ENCODE data around the gene COMP. TPM values are rescaled to one million over a fixed set of nuclear protein-coding genes. Genes with fewer than 3 reads are reported as not detected.

Gene COMP
- total RNA-seq, 1 donor from 2014 or later: 5.0 TPM

- DNase-seq (ENCODE audit: low spot score in 2 of 2): no peak
- H3K27me3 ChIP-seq: no peaks in the 10 kb centered on the region
- H3K4me3 ChIP-seq: no peak overlapping the region
- no peaks in the 10 kb centered on the region for H3K9me3 ChIP-seq
- no peak overlapping the region for H3K27ac ChIP-seq
- no peak for TF ChIP-seq CTCF (IDR thresholded peaks at IDR 0.05)
- intact Hi-C loops (cut with DNase I): no loop called here
- H3K4me1 ChIP-seq: no peaks in the 10 kb centered on the region
- no peaks in the 10 kb centered on the region for H3K36me3 ChIP-seq
Observed at GRCh38 chr19:18743784-18744418, 47.2 kb downstream of the COMP start.

GRCh38 chr19:18742838-18743783 lies 48.0 kb downstream of the COMP start:
- no peaks in the 10 kb centered on the region for H3K4me1 ChIP-seq
- no peak overlapping the region for H3K27ac ChIP-seq
- no peak for DNase-seq (ENCODE audit: low spot score in 2 of 2)
- H3K9me3 ChIP-seq: no peaks in the 10 kb centered on the region
- H3K36me3 ChIP-seq: no peaks in the 10 kb centered on the region
- H3K27me3 ChIP-seq: no peaks in the 10 kb centered on the region
- TF ChIP-seq CTCF (IDR thresholded peaks at IDR 0.05): no peak
- intact Hi-C loops (cut with DNase I): no loop called here
- H3K4me3 ChIP-seq: no peak overlapping the region

DNA sequence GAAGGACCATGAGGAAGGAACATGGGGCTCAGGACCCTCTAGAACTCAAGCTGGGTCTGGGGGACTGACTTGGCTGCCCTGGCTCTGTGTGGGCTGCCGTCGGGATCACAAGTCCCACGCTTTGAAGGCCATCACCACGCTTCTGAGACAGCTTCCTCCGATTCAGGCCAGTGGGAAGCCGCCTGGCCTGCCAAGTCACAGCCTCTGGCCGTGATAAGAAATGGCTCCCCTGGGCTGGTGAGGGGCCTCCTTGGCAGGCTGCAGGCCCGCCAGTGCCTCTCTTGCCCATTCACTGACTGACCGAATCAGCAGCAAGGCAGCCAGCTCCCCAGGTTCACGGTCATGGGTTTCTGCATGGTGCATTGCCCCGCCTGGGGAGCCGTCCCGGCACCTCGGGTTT lies 48.8 kb downstream of the COMP start:
- Histone ChIP-seq H3K4me3 (no peak overlapping the region), H3K36me3 (no peaks in the 10 kb centered on the region), H3K9me3 (no peaks in the 10 kb centered on the region), H3K27ac (no peak overlapping the region), H3K27me3 (no peaks in the 10 kb centered on the region), H3K4me1 (no peaks in the 10 kb centered on the region)
- no peak for DNase-seq (ENCODE audit: low spot score in 2 of 2)
- intact Hi-C loops (cut with DNase I): no loop called here
- no peak for TF ChIP-seq CTCF (IDR thresholded peaks at IDR 0.05)

DNA sequence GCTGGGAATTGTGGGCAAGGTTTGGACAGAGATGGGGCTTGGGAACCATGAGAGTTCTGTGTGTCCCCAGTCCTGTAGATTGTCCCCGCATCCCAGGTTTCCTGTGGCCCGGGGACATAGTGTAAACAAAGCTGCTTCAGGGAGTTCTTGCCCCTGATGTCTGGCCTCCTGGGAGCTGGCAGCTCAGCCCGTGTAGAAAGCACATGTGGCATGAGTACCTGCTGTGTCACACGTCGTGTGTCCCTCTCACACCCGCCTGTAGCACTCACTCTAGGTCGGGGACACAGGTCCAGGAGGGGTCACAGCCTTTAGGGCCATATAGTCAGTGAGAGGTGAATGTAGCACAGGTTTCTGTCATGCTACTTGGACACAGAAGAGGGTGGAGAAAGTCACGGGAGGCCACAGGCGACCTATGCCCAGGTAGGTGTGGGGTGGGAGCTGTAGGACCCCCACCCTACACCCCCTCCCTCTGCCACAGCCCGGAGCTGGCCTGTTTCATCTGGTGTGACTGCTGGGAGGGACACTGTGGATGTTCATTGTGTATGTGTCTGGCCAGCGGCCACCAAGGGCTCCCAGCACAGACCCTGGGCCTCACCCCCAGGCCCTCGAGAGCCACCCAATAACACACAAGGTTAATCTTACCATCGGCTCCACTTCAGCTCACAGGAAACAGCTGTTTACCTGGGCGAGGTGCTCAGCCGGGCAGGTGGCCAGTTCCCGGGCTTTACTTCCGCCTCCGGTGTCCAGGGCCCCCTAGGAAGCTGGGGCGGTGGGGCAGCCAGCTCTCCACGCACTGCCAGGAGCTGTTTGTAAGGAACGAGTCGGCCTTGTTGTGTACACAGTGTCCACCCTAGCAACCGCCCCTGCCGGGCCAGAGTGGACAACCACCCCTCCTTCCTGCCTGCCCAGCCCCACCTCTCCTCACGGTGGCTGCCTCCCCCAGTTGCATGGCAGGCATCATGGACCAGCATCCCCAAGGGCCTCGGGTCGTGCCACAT lies 49.7 kb downstream of the COMP start:
- Histone ChIP-seq H3K27ac (no peak overlapping the region), H3K4me1 (no peaks in the 10 kb centered on the region), H3K36me3 (no peaks in the 10 kb centered on the region), H3K9me3 (no peaks in the 10 kb centered on the region), H3K4me3 (no peak overlapping the region), H3K27me3 (no peaks in the 10 kb centered on the region)
- DNase-seq (ENCODE audit: low spot score in 2 of 2): no peak
- intact Hi-C loops (cut with DNase I): no loop called here
- TF ChIP-seq CTCF (IDR thresholded peaks at IDR 0.05): no peak

DNA sequence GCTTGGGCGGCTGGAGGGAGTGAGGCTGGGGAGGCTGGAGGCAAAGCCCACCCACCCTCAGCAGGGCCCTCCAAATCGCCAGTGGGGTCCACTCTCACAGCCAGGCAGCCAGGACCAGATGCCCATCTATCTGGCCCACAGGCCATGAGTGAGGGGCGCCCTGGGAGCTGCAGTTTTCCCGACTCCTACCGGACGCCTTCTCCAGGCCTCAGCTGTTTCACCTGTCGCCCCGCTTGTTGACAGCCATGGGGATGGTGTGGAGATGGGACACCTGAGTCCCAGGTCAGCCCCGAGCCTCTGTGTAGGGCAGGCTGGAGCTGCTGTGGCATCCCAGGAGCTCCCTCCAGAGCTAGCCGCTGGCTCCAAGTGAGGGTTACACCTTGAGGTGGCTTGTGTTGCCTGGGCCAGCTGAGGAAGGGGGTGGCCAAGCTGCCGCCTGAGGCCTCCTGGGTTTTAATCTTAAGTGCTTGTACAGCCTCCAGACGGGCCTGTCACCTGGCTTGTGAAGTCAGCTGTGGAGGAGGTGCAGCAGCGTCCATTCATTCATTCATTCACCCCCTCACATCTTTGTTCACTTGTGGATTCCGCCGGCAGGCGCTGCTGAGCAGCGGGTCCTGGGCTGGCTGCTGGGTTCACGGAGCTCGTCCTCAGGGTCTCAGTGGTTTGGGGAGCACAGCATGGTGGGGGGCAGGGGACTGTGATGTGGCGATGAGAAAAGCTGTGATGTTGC lies 52.0 kb downstream of the COMP start:
- TF ChIP-seq CTCF (IDR thresholded peaks at IDR 0.05): no peak
- Histone ChIP-seq H3K27ac (no peak overlapping the region), H3K9me3 (no peaks in the 10 kb centered on the region), H3K4me3 (no peak overlapping the region), H3K27me3 (no peaks in the 10 kb centered on the region), H3K4me1 (no peaks in the 10 kb centered on the region), H3K36me3 (no peaks in the 10 kb centered on the region)
- intact Hi-C loops (cut with DNase I): no loop called here
- DNase-seq (ENCODE audit: low spot score in 2 of 2): no peak
